SK-N-DZ (cell line): ENCODE measurements around the gene SYNE3.

Source experiments
- DNase-seq: peaks from one replicate; pipeline ENCODE4 v3.0.0-alpha.2; 2015; ENCODE audit warnings: low spot score

Gene SYNE3

DNA sequence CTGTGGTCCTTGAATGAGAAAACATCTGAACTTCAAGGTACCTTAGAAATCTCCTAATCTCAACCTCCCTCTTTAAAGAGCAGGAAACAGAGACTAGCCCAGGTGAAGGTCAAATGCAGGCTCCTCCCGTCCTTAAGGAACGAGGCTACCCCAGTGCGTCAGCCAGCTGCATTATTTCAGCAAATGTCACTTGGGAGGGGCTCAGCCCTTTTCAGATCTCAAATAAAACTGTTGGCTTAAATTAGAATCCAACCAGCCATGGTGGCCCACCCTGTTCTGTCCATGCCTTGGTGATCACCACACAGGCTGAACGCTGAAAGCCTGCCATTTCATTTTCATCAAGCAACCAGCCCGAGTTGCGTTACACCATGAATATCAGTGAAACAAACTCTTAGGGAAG lies 7.0 kb downstream of the SYNE3 start:
- DNase-seq: no peak

- no peak for DNase-seq
Observed at GRCh38 chr14:95508377-95508776, 8.1 kb downstream of the SYNE3 start.

DNA sequence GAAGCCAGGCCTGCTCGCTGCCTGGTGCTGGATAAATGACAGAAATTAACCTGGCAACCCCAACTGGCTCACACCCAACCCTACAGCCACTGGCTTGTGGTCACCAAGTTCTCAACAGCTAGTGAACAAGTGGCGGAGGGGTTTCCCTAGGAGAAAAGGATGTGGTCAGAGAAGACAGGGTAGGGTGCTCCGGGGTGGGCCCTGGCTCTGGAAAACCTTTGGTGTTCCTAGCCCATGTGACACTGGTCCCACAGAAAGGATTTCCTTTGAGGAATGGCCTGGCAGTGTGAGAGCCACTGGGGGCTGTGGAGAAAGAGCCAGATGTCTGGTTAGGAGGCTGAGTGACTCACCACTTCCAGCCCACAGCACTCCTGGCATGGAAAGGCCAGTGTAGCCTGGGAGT lies 8.7 kb downstream of the SYNE3 start:
- no peak for DNase-seq

GRCh38 chr14:95507174-95507573 lies 9.3 kb downstream of the SYNE3 start:
- DNase-seq: no peak

DNA sequence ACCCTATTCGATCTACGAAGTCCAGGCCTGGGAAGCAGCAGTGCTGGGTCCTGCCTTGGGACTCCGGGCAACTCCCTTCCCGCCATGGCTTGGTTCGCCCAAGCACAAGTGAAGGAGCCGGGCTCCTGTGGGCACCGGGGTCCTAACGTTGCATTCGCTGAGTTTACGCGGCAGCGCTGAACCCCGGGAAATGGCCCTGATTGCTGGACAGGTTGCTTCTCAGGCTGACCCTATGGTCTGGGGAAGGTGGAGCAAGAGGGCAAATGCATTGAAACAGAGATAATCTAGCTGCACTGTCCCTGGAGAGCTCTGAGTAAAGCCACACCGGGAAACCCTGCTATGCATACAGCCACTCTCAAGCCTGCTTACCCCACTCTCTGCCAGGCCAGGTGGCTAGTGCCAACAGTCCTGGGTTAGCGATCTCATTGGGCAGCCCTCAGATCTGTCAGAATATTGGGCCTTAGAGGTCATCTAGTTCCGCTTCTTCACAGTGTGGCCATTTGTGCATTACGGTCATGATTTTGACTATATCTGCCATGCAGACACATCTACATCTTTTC lies 11.3 kb downstream of the SYNE3 start:
- no peak for DNase-seq

GRCh38 chr14:95504135-95505029 lies 12.1 kb downstream of the SYNE3 start:
- no peak for DNase-seq

DNA sequence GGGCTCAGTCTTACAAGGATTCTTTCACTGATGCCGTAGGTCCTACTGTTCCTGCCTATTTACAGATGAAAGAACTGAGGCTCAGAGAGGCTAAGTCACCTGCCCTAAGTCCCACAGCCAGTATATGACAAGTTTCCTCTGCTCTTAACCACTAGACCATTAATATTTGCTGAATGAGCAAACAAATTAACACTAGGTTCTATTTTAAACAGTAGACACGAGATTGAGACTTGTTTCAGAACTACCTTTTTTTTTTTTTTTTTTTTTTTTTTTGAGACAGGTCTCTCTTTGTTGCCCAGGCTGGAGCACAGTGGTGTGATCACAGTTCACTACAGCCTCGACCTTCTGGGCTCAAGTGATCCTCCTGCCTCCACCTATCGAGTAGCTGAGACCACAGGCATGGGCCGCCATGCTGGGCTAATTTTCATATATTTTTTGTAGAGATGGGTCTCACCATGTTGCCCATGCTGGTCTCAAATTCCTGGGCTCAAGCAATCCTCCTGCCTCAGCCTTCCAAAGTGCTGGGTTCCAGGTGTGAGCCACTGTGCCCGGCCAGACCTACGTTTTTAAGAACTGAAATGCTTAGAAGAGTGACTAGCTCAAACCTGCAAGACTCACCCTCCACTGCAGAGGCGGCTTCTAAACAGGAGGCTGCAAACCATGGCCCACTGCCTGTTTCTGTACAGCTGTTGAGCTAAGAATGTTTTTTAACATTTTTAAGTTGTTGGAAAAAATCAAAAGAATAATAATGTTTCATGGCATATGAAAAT lies 12.9 kb downstream of the SYNE3 start:
- DNase-seq: no peak

GRCh38 chr14:95502381-95502950 lies 14.0 kb downstream of the SYNE3 start:
- DNase-seq: peak; percentile 50

GRCh38 chr14:95500772-95501401 lies 15.6 kb downstream of the SYNE3 start:
- DNase-seq: no peak

- no peak for DNase-seq
Observed at GRCh38 chr14:95500201-95500681, 16.2 kb downstream of the SYNE3 start.

- no peak for DNase-seq
Observed at GRCh38 chr14:95499354-95499750, 17.1 kb downstream of the SYNE3 start.

DNA sequence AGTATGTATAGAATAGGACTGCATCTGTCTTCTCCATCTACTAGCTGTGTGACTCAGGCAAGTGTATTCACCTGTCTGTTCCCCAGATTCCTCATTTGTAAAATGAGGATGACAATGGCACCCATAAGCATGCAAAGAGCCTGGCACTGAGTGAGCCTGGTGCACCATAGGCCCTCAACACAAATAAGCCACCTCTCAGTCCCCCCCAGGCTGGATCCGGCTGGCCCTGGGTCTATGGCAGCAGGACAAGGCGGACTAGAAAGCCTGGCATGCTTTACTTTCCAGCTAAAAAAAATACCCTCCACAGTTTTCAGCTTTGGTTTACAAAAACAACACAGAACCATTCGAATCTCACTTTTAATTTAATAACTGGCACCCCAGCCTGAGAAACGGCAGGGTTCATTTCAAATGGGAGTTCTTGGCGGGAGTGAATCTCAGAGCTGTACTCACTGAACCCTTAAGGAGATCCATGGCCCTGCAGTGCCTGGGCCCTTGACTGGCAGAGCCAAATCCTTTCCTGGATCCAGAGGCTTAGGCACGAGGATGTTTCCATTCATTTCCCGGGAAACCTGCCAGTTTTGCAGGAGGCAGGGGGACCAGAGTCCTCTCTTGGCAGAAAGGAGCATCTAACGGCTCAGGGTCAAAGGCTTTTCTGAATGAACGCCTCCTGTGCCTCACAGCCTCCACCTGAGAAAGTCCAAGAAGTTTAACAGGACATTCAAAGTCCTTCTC lies 17.7 kb downstream of the SYNE3 start:
- no peak for DNase-seq

DNA sequence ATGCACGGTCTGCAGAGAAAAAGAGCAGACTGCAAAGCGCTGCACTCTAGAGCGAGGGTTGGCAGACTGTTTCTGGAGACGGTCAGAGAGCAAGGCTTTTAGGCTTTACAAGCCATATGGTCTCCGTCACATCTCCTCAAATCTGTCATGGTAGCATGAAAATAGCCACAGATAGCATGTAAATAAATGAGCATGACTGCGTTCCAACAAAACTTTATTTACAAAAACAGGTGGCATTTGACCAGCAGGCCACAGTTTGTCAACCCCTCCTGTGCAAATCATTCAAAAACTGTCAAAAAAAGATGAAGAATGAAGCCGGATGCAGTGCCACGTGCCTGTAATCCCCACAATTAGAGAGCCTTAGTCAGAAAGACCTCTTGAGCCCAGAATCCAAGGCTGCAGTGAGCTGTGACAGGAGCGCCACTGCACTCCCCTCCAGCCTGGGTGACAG lies 18.9 kb downstream of the SYNE3 start:
- DNase-seq: peak; percentile 86

DNA sequence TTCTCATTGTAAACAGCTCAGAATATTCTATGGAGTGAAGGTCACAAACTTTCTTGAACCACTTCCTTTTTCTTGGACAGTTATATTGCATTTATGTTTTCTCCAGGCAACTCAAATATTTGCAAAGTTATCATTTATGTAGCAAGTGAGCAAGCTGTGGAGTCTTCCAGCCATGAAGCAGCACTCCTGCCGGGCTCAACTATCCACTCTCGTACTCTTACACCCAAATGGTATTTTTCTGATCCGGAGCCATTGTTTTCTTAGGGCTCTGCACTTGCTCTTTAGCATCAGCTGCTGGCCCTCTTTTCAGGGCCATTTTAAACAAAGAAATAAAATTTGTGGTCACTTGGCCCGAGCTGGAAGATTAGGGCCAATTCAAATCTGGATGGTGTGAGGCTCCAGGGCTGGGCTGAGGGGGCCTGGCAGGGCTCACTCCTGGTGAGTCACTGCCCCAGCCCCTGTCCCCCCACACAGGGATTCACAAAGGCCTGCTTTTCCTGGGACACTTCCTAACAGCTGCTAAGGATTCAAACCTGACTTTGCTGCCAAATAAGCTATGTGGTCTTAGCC lies 19.7 kb downstream of the SYNE3 start:
- DNase-seq: no peak

- DNase-seq: peak; percentile 53
Observed at GRCh38 chr14:95496111-95496681, 20.3 kb downstream of the SYNE3 start.

- no peak for DNase-seq
Observed at GRCh38 chr14:95495538-95496025, 20.9 kb downstream of the SYNE3 start.

DNA sequence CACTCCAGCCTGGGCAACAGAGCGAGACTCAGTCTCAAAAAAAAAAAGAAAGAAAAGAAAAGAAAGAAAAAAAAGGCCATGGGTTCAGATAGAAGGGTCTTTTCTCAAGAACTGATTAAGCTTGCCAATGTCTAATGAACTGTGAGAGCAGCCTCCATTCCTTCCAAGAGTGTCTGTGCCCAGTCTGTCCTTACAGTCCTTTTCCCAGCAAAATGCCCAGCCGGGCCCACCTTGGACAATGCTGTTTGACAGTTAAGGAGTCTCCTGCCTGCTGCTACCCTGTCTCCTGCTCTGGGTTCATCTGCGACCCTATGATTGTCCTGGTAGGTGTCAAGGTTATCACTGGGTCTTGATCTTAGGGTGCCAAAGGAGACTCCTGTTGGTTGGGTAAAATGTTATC lies 21.4 kb downstream of the SYNE3 start:
- DNase-seq: no peak

GRCh38 chr14:95494456-95494855 lies 22.0 kb downstream of the SYNE3 start:
- no peak for DNase-seq

DNA sequence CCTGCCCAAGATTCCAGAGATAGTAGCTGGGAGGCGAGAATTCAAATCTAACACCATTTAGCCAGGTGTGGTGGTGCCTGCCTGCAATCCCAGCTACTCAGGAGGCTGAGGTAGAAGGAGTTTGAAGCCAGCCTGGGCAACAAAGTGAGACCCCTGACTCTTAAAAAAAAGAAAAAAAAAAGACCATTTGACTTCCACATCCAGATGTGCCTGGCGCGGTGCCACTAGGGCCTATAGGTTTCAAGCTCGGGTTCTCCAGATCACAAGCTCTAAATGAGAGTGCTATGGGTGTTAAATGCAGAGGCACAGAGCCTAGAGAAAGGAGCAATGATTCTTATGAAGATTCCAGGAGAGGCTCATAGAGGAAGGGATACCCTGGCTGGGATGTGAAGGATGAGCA lies 22.5 kb downstream of the SYNE3 start:
- DNase-seq: no peak

GRCh38 chr14:95493503-95493902 lies 22.9 kb downstream of the SYNE3 start:
- no peak for DNase-seq
